HG02943 (cell line): ENCODE measurements around the gene ZDHHC20.

Experiments
- ATAC-seq: cut with Tn5 transposase; IDR thresholded peaks from one replicate; pipeline ENCODE4 v1.9.1; 2021; ENCODE audit warnings: mild to moderate bottlenecking, low read depth, moderate library complexity; ENCODE audit not compliant: unreplicated experiment

The ZDHHC20 gene

GRCh38 chr13:21330126-21330861, 128.8 kb downstream of the ZDHHC20 start:
- peak; percentile 72 for ATAC-seq

DNA sequence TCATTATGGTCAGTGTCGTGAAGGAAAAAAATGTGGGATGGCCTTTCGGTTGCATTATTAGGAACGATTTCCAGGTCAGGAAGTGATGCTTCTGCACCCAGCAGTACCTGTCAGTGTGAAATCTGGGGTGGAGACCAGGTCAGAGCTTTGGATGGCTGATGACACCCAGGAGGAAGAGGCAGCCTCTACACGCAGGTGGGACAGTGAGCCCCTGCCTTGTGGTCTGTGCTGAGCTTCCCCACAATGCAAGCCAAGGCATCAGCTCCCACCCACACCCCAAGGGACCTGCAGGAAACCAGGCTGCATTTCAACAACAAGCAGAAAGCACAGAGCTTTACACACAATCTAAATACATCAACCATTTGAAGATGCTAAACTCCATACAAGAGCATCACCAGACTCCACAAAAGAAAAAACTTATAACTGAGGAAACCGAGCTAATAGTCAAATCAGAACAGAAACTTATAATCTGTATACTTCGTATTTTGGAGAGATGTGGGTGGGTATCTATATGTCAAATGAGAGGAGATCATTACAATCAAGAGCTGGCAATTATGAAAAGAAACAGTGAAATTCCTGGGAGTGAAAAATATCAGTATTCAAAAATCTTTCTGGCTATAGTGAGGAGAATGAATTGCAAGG, 130.1 kb downstream of the ZDHHC20 start:
- no peak for ATAC-seq

DNA sequence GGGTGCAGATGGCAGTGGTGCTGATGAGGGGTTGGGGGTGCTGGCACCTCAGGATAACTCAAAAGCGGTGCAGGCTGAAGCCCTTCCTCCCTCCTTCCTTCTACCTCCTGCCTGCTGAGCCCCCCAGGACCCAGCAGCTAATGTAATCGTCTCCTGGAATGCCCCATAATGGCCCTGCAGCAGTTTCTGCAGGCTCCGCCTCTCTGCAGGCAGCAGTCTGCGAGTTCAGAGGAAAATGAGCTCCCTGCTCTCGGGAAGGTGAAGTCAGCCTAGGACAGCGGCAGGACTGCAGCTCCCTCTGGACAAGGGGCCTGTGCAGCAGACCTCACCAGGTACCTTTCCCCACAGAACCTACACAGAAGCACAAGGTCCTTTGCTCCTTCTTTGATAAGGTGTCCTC, 130.9 kb downstream of the ZDHHC20 start:
- ATAC-seq, result no peak

- no peak for ATAC-seq
Observed at GRCh38 chr13:21326155-21327031, 132.7 kb downstream of the ZDHHC20 start.

GRCh38 chr13:21324803-21325202, 134.3 kb downstream of the ZDHHC20 start:
- ATAC-seq, result no peak

DNA sequence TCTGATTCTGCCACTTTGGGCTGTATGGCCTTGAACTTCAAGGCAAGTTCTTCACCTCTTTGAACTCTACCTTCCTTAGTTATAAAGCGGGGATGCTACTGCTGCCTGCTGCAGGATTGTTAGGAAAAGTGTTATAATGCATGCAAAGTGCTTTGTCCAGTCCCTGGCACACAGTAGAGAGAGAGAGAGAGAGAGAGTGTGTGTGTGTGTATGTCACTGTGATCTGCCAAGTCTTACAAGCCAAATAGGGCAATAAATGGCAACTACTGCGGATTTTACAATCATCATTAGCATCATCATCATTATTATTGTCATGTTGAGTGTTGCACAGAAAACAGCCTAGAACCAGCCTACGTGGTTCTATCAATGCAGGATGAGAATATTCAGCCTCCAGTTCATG, 136.1 kb downstream of the ZDHHC20 start:
- ATAC-seq, result no peak
